KMS-11 (cell line): ENCODE results near the gene SLC27A1.
A peak's percentile ranks its signal among the peaks of the same experiment; 100 is the strongest.
"Not testable (repeated sequence)": the region's sequence is repeated elsewhere in the genome, so short reads cannot be mapped to it uniquely, and the experiment has no call there.

Experiments
- H2AFZ ChIP-seq: fragments of 200-600 bp; sonication (generic); 2 replicates; pipeline ENCODE4 v1.6.1; 2016; ENCODE audit warnings: antibody characterized with exemption, mixed run types, low read depth
- H3K27ac ChIP-seq: fragments of 200-600 bp; sonication (generic); 2 replicates; pipeline ENCODE4 v1.6.1; 2016; ENCODE audit warnings: mild to moderate bottlenecking, mixed run types
- H3K27me3 ChIP-seq: fragments of 200-600 bp; sonication (generic); 2 replicates; pipeline ENCODE4 v1.6.1; 2017; ENCODE audit warnings: mild to moderate bottlenecking, low read depth, mixed run types, moderate library complexity; ENCODE audit not compliant: insufficient read depth
- H3K36me3 ChIP-seq: fragments of 200-600 bp; sonication (generic); 2 replicates; pipeline ENCODE4 v1.6.1; 2017; ENCODE audit warnings: mild to moderate bottlenecking, mixed run types; ENCODE audit not compliant: insufficient read depth
- H3K4me1 ChIP-seq: fragments of 200-600 bp; sonication (generic); 2 replicates; pipeline ENCODE4 v1.6.1; 2016; ENCODE audit warnings: mild to moderate bottlenecking, low read depth, mixed run types; ENCODE audit not compliant: poor library complexity, severe bottlenecking
- H3K4me2 ChIP-seq: fragments of 200-600 bp; sonication (generic); 2 replicates; pipeline ENCODE4 v1.7.0; 2016; ENCODE audit warnings: mild to moderate bottlenecking, mixed run types
- H3K4me3 ChIP-seq: fragments of 200-600 bp; sonication (generic); IDR thresholded peaks from 2 replicates; pipeline ENCODE4 v1.6.1; 2017; ENCODE audit warnings: low read depth, low read length, mixed read lengths; ENCODE audit not compliant: insufficient read depth
- H3K79me2 ChIP-seq: fragments of 200-600 bp; sonication (generic); 2 replicates; pipeline ENCODE4 v1.6.1; 2016; ENCODE audit warnings: low read depth, mixed run types; ENCODE audit not compliant: insufficient read depth
- H3K9ac ChIP-seq: fragments of 200-600 bp; sonication (generic); 2 replicates; pipeline ENCODE4 v1.6.1; 2016; ENCODE audit warnings: mild to moderate bottlenecking, mixed run types
- H4K20me1 ChIP-seq: fragments of 200-600 bp; sonication (generic); 2 replicates; pipeline ENCODE4 v1.6.1; 2016; ENCODE audit warnings: mild to moderate bottlenecking, mixed run types; ENCODE audit not compliant: insufficient read depth
- TF ChIP-seq, protein P1 (sequence below): fragments of 200-600 bp; sonication (generic); conservative IDR thresholded peaks from 2 replicates; pipeline ENCODE4 v1.6.1; 2017; ENCODE audit warnings: low read depth, mild to moderate bottlenecking, antibody characterized with exemption, low read length, moderate library complexity, mixed read lengths

Gene SLC27A1

DNA sequence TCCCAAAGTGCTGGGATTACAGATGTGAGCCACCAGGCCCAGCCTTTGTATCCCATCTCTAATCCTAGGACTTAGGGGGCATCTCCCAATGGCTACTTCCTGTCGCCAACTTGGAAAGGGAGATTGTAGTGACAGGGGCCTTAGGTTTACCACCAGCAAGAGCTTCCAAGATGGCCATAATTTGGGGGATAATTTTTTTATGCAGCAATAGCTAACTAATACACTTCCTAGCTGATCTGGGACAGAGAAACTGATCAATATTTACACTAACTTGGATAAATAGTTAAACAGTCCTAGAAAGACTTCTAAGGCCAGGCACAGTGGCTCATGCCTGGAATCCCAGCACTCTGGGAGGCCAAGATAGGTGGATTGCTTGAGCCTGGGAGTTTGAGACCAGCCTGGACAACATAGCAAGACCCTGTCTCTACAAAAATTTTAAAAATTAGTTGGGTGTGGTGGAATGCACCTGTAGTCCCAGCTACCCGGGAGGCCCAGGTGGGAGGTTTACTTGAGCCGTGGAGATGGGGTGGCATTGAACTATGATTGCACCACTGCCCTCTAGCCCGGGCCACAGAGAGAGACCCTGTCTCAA, 79.8 kb downstream of the SLC27A1 start:
- TF ChIP-seq, protein P1, sequence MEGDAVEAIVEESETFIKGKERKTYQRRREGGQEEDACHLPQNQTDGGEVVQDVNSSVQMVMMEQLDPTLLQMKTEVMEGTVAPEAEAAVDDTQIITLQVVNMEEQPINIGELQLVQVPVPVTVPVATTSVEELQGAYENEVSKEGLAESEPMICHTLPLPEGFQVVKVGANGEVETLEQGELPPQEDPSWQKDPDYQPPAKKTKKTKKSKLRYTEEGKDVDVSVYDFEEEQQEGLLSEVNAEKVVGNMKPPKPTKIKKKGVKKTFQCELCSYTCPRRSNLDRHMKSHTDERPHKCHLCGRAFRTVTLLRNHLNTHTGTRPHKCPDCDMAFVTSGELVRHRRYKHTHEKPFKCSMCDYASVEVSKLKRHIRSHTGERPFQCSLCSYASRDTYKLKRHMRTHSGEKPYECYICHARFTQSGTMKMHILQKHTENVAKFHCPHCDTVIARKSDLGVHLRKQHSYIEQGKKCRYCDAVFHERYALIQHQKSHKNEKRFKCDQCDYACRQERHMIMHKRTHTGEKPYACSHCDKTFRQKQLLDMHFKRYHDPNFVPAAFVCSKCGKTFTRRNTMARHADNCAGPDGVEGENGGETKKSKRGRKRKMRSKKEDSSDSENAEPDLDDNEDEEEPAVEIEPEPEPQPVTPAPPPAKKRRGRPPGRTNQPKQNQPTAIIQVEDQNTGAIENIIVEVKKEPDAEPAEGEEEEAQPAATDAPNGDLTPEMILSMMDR = no peak
- no peaks in the 10 kb centered on the region for H4K20me1 ChIP-seq
- peaks cover 5% of the 10 kb centered on the region for H3K4me1 ChIP-seq
- no peak overlapping the region for H3K4me3 ChIP-seq
- no peaks in the 10 kb centered on the region for H3K36me3 ChIP-seq
- no peak overlapping the region for H2AFZ ChIP-seq
- no peak overlapping the region for H3K4me2 ChIP-seq
- no peak overlapping the region for H3K9ac ChIP-seq
- no peak overlapping the region for H3K27ac ChIP-seq
- no peaks in the 10 kb centered on the region for H3K79me2 ChIP-seq
- H3K27me3 ChIP-seq = peaks cover 6% of the 10 kb centered on the region

DNA sequence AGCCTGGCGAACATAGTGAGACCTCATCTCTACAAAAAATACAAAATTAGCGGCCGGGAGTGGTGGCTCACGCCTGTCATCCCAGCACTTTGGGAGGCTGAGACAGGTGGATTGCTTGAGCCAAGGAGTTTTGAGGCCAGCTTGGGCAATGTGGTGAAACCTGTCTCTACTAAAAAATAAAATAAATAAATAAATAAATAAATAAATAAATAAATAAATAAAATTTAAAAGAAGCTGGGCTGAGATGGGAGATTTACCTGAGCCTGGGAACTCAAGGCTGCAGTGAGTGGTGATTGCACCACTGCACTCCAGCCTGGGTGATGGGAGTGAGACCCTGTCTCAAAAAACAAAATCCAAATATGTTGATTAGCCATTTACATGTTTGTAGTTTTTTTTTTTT, 82.4 kb downstream of the SLC27A1 start:
- H3K27ac ChIP-seq, H3K4me2 ChIP-seq, H4K20me1 ChIP-seq, H3K4me3 ChIP-seq, H2AFZ ChIP-seq, H3K9ac ChIP-seq, H3K27me3 ChIP-seq, H3K36me3 ChIP-seq: not testable (repeated sequence)
- peaks cover 13% of the 10 kb centered on the region for H3K4me1 ChIP-seq
- H3K79me2 ChIP-seq = peaks cover 18% of the 10 kb centered on the region; the same call in 1 of the 2 replicates

DNA sequence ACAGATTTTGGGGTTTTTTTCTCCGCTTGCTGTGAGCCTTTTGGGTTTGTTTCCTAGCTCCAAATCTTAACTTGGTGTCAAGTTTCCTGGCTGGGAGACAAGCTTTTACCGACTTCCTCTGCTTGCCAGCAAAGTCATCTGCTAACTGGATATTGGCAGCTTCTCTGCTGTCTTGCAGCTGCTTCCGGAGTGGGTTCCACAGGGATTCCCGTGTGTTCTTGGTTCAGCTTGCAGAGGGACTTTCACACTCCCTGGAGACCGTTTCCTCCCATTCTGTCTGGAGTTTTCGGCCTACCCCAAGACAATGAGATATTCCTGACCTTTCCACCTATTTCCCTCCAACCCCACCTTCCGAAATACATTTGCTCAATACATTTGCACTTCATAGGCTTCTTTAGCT, 82.9 kb downstream of the SLC27A1 start:
- Histone ChIP-seq H3K4me2 (no peak overlapping the region), H3K79me2 (peaks cover 18% of the 10 kb centered on the region; the same call in 1 of the 2 replicates), H2AFZ (no peak overlapping the region), H3K27ac (no peak overlapping the region), H3K36me3 (no peaks in the 10 kb centered on the region), H3K4me1 (peaks cover 13% of the 10 kb centered on the region), H4K20me1 (no peaks in the 10 kb centered on the region), H3K9ac (no peak overlapping the region), H3K4me3 (no peak overlapping the region), H3K27me3 (peaks cover 6% of the 10 kb centered on the region)
- TF ChIP-seq, protein P1 = no peak

DNA sequence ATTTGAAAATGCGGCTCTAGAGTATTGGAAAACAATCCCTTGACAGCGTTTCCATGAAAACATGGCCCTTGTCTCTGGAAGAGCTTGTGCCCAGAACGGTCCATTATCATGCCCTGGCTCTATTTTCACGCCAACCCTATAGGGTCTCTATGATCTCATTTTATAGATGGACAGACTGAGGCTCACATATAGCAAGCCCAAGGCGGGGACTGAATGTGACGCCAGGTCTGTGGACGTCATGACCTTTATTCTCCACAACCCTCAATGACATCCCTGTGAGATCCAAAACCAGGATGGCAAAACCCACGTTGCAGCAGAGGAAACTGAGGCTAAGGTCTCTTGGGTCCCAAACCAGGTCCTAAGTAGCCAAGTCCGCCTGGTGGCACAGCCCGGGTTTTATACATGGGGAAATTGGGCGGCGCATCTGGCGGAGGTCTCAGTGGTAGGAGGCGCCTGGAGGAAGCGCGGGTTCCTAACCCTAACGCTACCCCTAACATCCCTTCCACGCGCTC, 84.7 kb downstream of the SLC27A1 start:
- Histone ChIP-seq H3K27ac (no peak overlapping the region), H3K4me1 (peaks cover 13% of the 10 kb centered on the region), H3K27me3 (peaks cover 6% of the 10 kb centered on the region), H3K79me2 (peaks cover 18% of the 10 kb centered on the region; the same call in 1 of the 2 replicates), H3K9ac (peak overlapping the region; percentile 85; the same call in 1 of the 2 replicates), H3K4me2 (peak overlapping the region; percentile 83), H3K4me3 (no peak overlapping the region), H4K20me1 (no peaks in the 10 kb centered on the region), H2AFZ (peak overlapping the region; percentile 95), H3K36me3 (no peaks in the 10 kb centered on the region)
- TF ChIP-seq, protein P1 = no peak

DNA sequence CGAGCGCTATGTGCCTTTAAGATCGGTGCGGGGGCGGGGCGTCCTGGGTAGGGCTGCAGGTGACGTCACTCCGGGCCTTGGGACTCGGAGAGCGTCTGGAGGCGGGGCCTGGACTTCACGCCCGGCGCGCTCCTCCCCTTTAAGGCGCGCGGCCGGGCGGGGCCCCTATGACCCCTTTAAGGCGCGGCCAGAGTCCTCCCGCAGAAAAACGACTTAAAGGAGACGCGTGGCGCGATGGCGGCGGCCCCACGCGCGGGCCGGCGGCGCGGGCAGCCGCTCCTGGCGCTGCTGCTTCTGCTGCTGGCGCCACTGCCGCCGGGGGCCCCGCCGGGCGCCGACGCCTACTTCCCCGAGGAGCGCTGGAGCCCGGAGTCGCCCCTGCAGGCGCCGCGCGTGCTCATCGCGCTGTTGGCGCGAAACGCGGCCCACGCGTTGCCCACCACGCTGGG, 85.2 kb downstream of the SLC27A1 start, which contains the start of gene COLGALT1:
Gene COLGALT1, plus strand, starts transcription at position 170 of the 449 bp plus-strand sequence. Its CDS starts 65 bp downstream, at position 235.
- H3K4me2 ChIP-seq = peak within 1 kb of the TSS; percentile 83
- H3K27me3 ChIP-seq = peaks cover 6% of the 10 kb centered on the region
- TF ChIP-seq, protein P1 = no peak
- H3K4me3 ChIP-seq = no peak within 1 kb of the TSS
- H4K20me1 ChIP-seq = no peaks in the 10 kb centered on the region
- H3K36me3 ChIP-seq = no peaks in the 10 kb centered on the region
- H3K27ac ChIP-seq = peak within 1 kb of the TSS; percentile 39
- peak within 1 kb of the TSS; percentile 95 for H2AFZ ChIP-seq
- H3K79me2 ChIP-seq = peaks cover 18% of the 10 kb centered on the region; the same call in 1 of the 2 replicates
- peak within 1 kb of the TSS; percentile 85 for H3K9ac ChIP-seq
- H3K4me1 ChIP-seq = peaks cover 13% of the 10 kb centered on the region
